ENCODE results near the gene QRFPR.

DNA sequence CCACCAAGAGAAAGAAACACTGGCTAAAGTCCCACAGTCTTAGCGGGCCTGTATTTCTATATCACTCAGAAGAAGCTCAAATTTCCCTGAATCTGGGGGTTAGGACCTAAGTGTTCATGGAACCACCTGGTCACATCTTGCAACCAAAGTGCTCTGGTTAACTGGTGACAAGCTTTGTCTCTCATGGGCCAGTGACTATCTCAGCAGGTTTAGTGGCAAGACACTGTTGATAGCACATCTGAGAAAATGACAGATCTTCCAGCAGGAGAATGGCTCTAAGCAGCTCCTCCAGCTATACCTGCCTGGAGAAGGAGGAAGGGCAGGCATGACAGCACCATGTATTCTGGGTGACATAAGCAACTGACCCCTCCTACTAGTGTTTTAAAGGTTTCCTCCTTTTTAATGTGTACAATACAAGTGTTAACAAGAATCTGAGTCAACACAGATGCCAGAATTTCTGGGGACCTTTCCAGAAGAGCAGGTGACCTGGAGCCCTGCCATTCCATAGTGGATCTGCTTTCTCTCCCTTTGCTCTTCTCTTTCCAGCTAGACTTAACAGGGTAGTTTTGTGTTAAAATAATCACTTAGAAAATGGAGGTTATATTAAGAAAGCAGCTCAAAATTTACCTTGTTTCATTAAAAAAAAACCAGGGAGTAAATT lies 17.3 kb upstream of the QRFPR start:
- TF ChIP-seq, protein P1, sequence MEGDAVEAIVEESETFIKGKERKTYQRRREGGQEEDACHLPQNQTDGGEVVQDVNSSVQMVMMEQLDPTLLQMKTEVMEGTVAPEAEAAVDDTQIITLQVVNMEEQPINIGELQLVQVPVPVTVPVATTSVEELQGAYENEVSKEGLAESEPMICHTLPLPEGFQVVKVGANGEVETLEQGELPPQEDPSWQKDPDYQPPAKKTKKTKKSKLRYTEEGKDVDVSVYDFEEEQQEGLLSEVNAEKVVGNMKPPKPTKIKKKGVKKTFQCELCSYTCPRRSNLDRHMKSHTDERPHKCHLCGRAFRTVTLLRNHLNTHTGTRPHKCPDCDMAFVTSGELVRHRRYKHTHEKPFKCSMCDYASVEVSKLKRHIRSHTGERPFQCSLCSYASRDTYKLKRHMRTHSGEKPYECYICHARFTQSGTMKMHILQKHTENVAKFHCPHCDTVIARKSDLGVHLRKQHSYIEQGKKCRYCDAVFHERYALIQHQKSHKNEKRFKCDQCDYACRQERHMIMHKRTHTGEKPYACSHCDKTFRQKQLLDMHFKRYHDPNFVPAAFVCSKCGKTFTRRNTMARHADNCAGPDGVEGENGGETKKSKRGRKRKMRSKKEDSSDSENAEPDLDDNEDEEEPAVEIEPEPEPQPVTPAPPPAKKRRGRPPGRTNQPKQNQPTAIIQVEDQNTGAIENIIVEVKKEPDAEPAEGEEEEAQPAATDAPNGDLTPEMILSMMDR (IDR thresholded peaks at IDR 0.05), result no peak
- no peak for TF ChIP-seq POLR2A (IDR thresholded peaks at IDR 0.05)
